H9 (cell line): ENCODE data around the gene SIX1. TPM values are rescaled to one million over a fixed set of nuclear protein-coding genes. Genes with fewer than 3 reads are reported as not detected.

Experiments
- DNase-seq: peaks from one replicate; pipeline ENCODE4 v3.0.0-alpha.2; 2017
- H2AFZ ChIP-seq: one replicate; pipeline ENCODE4 v1.6.1; 2013; ENCODE audit warnings: mild to moderate bottlenecking, low read length, control low read depth, moderate library complexity
- H2AK5ac ChIP-seq: 2 replicates; pipeline ENCODE4 v1.6.1; 2013; ENCODE audit warnings: low read length, control low read depth, mixed read lengths; ENCODE audit not compliant: insufficient read length
- H2BK120ac ChIP-seq: one replicate; pipeline ENCODE4 v1.6.1; 2013; ENCODE audit warnings: low read depth, mild to moderate bottlenecking, low read length, control low read depth, inconsistent platforms; ENCODE audit not compliant: poor library complexity, severe bottlenecking
- H2BK12ac ChIP-seq: 2 replicates; pipeline ENCODE4 v1.6.1; 2013; ENCODE audit warnings: low read length, control low read depth, mixed read lengths, low read depth; ENCODE audit not compliant: insufficient read length
- H2BK15ac ChIP-seq: 2 replicates; pipeline ENCODE4 v1.6.1; 2013; ENCODE audit warnings: low read depth, low read length, control low read depth
- H2BK20ac ChIP-seq: one replicate; pipeline ENCODE4 v1.6.1; 2013; ENCODE audit warnings: low read depth, mild to moderate bottlenecking, low read length, control low read depth, inconsistent platforms; ENCODE audit not compliant: poor library complexity, severe bottlenecking
- H2BK5ac ChIP-seq: 2 replicates; pipeline ENCODE4 v1.6.1; 2013; ENCODE audit warnings: low read length, control low read depth, mixed read lengths; ENCODE audit not compliant: insufficient read length
- H3K14ac ChIP-seq: 2 replicates; pipeline ENCODE4 v1.6.1; 2013; ENCODE audit warnings: low read length, control low read depth; ENCODE audit not compliant: insufficient read depth
- H3K18ac ChIP-seq: 2 replicates; pipeline ENCODE4 v1.6.1; 2013; ENCODE audit warnings: low read depth, mild to moderate bottlenecking, mixed read lengths, low read length, control low read depth; ENCODE audit not compliant: insufficient read length
- H3K23ac ChIP-seq: 2 replicates; pipeline ENCODE4 v1.6.1; 2013; ENCODE audit warnings: low read length, control low read depth, mixed read lengths, low read depth; ENCODE audit not compliant: insufficient read length
- H3K23me2 ChIP-seq: 2 replicates; pipeline ENCODE4 v1.6.1; 2013; ENCODE audit warnings: low read depth, mild to moderate bottlenecking, mixed read lengths, low read length, control low read depth; ENCODE audit not compliant: insufficient read length, poor library complexity, severe bottlenecking
- H3K27ac ChIP-seq: 2 replicates; pipeline ENCODE4 v1.5.1; 2013; ENCODE audit warnings: low read length, control low read depth, mixed read lengths, low read depth; ENCODE audit not compliant: insufficient read length
- H3K27me3 ChIP-seq: 2 replicates; pipeline ENCODE4 v1.6.1; 2013; ENCODE audit warnings: low read length, control low read depth, inconsistent platforms; ENCODE audit not compliant: insufficient read depth
- H3K4ac ChIP-seq: 2 replicates; pipeline ENCODE4 v1.6.1; 2013; ENCODE audit warnings: low read depth, mild to moderate bottlenecking, control low read depth, inconsistent platforms, low read length, moderate library complexity
- H3K4me1 ChIP-seq: 2 replicates; pipeline ENCODE4 v1.6.1; 2013; ENCODE audit warnings: low read length, control low read depth, inconsistent platforms; ENCODE audit not compliant: insufficient read depth
- H3K4me2 ChIP-seq: 2 replicates; pipeline ENCODE4 v1.6.1; 2013; ENCODE audit warnings: low read length, control low read depth, mixed read lengths; ENCODE audit not compliant: insufficient read length, insufficient read depth
- H3K56ac ChIP-seq: 2 replicates; pipeline ENCODE4 v1.6.1; 2013; ENCODE audit warnings: low read depth, mild to moderate bottlenecking, mixed read lengths, low read length, control low read depth; ENCODE audit not compliant: insufficient read length
- H3K79me1 ChIP-seq: 2 replicates; pipeline ENCODE4 v1.6.1; 2013; ENCODE audit warnings: low read depth, mild to moderate bottlenecking, moderate library complexity, low read length, control low read depth, inconsistent platforms; ENCODE audit not compliant: insufficient read depth, poor library complexity, severe bottlenecking
- H3K79me2 ChIP-seq: 2 replicates; pipeline ENCODE4 v1.6.1; 2013; ENCODE audit warnings: low read length, control low read depth, inconsistent platforms; ENCODE audit not compliant: insufficient read depth
- H3K9ac ChIP-seq: 2 replicates; pipeline ENCODE4 v1.6.1; 2013; ENCODE audit warnings: low read length, control low read depth, mixed read lengths; ENCODE audit not compliant: insufficient read length; ENCODE audit errors: extremely low read depth
- H3K9me3 ChIP-seq: one replicate; pipeline ENCODE4 v1.6.1; 2013; ENCODE audit warnings: low read depth, low read length, inconsistent platforms; ENCODE audit not compliant: control insufficient read depth
- H3T11ph ChIP-seq: one replicate; pipeline ENCODE4 v1.6.1; 2013; ENCODE audit warnings: mild to moderate bottlenecking, low read length, control low read depth, inconsistent platforms
- H4K20me1 ChIP-seq: one replicate; pipeline ENCODE4 v1.6.1; 2013; ENCODE audit not compliant: control insufficient read depth, insufficient read length, insufficient read depth
- H4K5ac ChIP-seq: 2 replicates; pipeline ENCODE4 v1.6.1; 2013; ENCODE audit warnings: low read depth, mild to moderate bottlenecking, mixed read lengths, low read length, control low read depth; ENCODE audit not compliant: insufficient read length
- H4K8ac ChIP-seq: replicated peaks from 2 replicates; pipeline ENCODE4 v1.6.1; 2013; ENCODE audit warnings: low read length, control low read depth, mixed read lengths, low read depth; ENCODE audit not compliant: insufficient read length
- H4K91ac ChIP-seq: 2 replicates; pipeline ENCODE4 v1.6.1; 2013; ENCODE audit warnings: low read depth, mild to moderate bottlenecking, moderate library complexity, mixed read lengths, low read length, control low read depth; ENCODE audit not compliant: insufficient read length
- H3K27ac Mint-ChIP-seq, 3 experiments: 2 replicates in 2 of 3; 3 replicates in 1 of 3; pipeline ENCODE4 v1.8.0; 2020 to 2021; ENCODE audit warnings: mixed read lengths in 3 of 3, mild to moderate bottlenecking in 1 of 3, moderate library complexity in 1 of 3
- H3K27me3 Mint-ChIP-seq: 2 replicates; pipeline ENCODE4 v1.8.0; 2021; ENCODE audit warnings: low read depth, mild to moderate bottlenecking, moderate library complexity, mixed read lengths
- H3K36me3 Mint-ChIP-seq, 3 experiments: 2 replicates in 2 of 3; 3 replicates in 1 of 3; pipeline ENCODE4 v1.8.0; 2020 to 2021; ENCODE audit warnings: low read depth in 3 of 3, mixed read lengths in 3 of 3; ENCODE audit not compliant: insufficient read depth in 1 of 3
- H3K4me1 Mint-ChIP-seq, 2 experiments: 2 replicates each; pipeline ENCODE4 v1.8.0; 2020; ENCODE audit warnings: mixed read lengths in 2 of 2
- H3K4me3 Mint-ChIP-seq, 2 experiments: 2 replicates in 1 of 2; 3 replicates in 1 of 2; pipeline ENCODE4 v1.8.0; 2020 to 2021; ENCODE audit warnings: mild to moderate bottlenecking in 2 of 2, mixed read lengths in 2 of 2, moderate library complexity in 1 of 2
- H3K9me3 Mint-ChIP-seq, 2 experiments: 2 replicates in 1 of 2; 3 replicates in 1 of 2; pipeline ENCODE4 v1.8.0; 2020; ENCODE audit warnings: mild to moderate bottlenecking in 2 of 2, mixed read lengths in 2 of 2, moderate library complexity in 1 of 2
- CTCF ChIP-seq: fragments of 200-600 bp; sonication (generic); conservative IDR thresholded peaks from 3 replicates; pipeline ENCODE4 v1.8.0; 2021; ENCODE audit warnings: antibody characterized with exemption, mild to moderate bottlenecking
- WGBS: extraction: QIAGEN DNeasy Blood & Tissue Kit; methylation state at CpG from one replicate; pipeline ENCODE4 v1.1.7; 2013; ENCODE audit warnings: missing lambda C conversion rate, low lambda C conversion rate, mixed read lengths; ENCODE audit not compliant: insufficient read length; ENCODE audit errors: extremely low coverage; 5-methylcytosine and 5-hydroxymethylcytosine counted together
- total RNA-seq: library from RNA; stranded (reverse); gene quantifications from 2 replicates; pipeline ENCODE4 v1.2.1, GENCODE V29; 2021

The SIX1 gene
- total RNA-seq, 1 experiment from 2014 or later = 0.17 TPM

- no peaks in the 10 kb centered on the region for H3K9me3 ChIP-seq
- H3K4me1 ChIP-seq = peaks cover 8% of the 10 kb centered on the region
- no peak for TF ChIP-seq CTCF
- no peaks in the 10 kb centered on the region for H3K79me2 ChIP-seq
- H3T11ph ChIP-seq = no peak overlapping the region
- no peak for DNase-seq
- no peak overlapping the region for H3K18ac ChIP-seq
- Mint-ChIP-seq H3K4me3 (peak overlapping the region in 1 of 2 experiments; percentile 89; a peak in 1 of 5 replicates), H3K4me1 (peaks cover 33 to 44% of the 10 kb centered on the region in 2 experiments), H3K9me3 (no peaks in the 10 kb centered on the region; a peak in 1 of 5 replicates), H3K36me3 (no peaks in the 10 kb centered on the region; a peak in 1 of 7 replicates), H3K27ac (no peak overlapping the region), H3K27me3 (peaks cover 81% of the 10 kb centered on the region)
- H2AFZ ChIP-seq = no peak overlapping the region
- H2BK20ac ChIP-seq = no peak overlapping the region
- H2BK12ac ChIP-seq = no peak overlapping the region
- H4K5ac ChIP-seq = no peak overlapping the region
- H2AK5ac ChIP-seq = no peak overlapping the region
- no peak overlapping the region for H3K9ac ChIP-seq
- no peak overlapping the region for H3K4me2 ChIP-seq
- no peak overlapping the region for H3K23ac ChIP-seq
- no peak overlapping the region for H2BK120ac ChIP-seq
- peaks cover 26% of the 10 kb centered on the region for H3K23me2 ChIP-seq
- H4K20me1 ChIP-seq = no peaks in the 10 kb centered on the region
- H3K79me1 ChIP-seq = no peaks in the 10 kb centered on the region
- H3K56ac ChIP-seq = no peak overlapping the region
- WGBS = no CpG with 5 or more reads among the region's 4 CpGs
- no peak overlapping the region for H3K14ac ChIP-seq
- no peak overlapping the region for H3K27ac ChIP-seq
- peaks cover 50% of the 10 kb centered on the region for H3K27me3 ChIP-seq
- H4K8ac ChIP-seq = no peak overlapping the region
- no peak overlapping the region for H2BK5ac ChIP-seq
- H4K91ac ChIP-seq = no peak overlapping the region
- no peak overlapping the region for H2BK15ac ChIP-seq
- no peak overlapping the region for H3K4ac ChIP-seq
These were observed 9.8 kb upstream of the SIX1 start for GRCh38 chr14:60658909-60659585.
